Measurements from ENCODE around the gene COL9A3.
"Not testable (repeated sequence)": the region's sequence is repeated elsewhere in the genome, so short reads cannot be mapped to it uniquely, and the experiment has no call there.

Gene COL9A3

DNA sequence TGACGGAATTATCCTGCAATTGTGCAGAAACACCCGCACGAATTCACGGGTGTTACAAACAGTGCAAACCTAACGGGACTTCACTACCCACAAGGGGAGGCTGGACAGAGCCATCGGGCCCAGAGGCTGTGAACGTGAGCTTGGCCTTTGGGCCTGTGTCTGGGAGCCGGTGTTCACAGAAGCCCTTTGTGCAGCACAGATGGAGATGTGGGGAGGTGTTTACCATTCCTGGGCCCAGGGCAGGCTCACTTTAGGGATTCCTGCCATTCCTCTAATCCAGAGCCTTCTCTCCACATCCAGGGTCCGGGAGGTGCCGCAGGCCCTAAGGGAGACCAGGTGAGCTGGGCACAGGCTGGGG is 15.0 kb downstream of the COL9A3 start:
- in situ Hi-C loops (cut with MboI; ENCODE audit: low sequenced_read_pairs), result no loop called here

DNA sequence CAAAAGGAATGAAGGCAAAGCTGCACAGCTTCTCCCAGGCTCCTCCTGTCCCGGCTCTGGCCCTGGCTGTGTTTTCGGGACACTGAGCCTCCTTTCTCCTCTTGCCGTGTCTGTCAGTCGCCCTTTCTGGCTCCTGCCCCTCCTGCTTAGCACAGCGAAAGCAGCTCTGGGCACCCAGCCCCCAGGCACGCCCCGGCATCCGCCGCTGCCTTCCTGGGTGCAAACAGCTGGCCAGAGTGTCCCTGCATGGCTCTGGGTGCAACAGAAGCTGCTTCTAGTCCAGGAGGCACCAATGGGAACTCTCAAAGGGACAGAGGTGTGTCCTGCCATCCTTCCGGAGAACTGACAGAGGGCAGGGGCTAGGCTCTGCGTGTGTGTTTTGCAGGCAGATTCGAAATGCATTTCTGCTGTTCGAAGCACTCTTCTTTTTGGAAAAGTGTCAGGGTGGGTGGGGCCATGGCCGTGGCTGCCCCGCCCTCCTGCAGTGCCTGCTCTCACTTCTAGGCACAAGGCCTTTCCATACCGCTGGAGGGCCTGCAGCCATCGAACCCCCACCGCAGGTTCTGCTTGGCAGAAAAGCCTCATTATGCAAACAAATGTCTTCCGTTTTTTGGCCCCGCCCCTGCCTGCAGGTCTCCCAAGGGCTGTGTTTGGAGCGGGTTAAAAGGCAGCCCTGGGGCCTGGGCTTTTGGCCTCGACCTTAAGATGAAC is 15.5 kb downstream of the COL9A3 start:
- in situ Hi-C loops (cut with MboI; ENCODE audit: low sequenced_read_pairs), result no loop called here

DNA sequence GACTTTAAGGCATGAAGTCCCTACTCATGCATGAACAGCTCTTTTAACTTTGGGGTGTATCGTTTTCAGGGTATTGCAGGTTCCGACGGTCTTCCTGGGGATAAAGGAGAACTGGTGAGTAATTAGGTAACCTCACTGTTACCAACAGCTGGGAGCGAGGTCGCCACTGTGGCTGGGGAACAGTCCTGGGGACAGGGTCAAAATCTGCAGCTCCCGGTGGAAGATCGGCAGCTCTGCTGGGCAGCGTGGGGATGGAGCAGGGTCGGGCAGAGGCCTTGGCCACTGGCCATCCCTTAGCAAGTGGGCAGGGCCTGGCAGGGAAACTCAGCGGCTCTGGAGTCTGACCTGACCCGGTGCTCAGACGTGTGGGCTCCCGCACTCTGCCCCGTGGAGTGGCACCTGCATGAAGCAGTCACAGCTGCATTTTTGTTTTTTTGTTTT is 16.1 kb downstream of the COL9A3 start:
- in situ Hi-C loops (cut with MboI; ENCODE audit: low sequenced_read_pairs), result no loop called here

DNA sequence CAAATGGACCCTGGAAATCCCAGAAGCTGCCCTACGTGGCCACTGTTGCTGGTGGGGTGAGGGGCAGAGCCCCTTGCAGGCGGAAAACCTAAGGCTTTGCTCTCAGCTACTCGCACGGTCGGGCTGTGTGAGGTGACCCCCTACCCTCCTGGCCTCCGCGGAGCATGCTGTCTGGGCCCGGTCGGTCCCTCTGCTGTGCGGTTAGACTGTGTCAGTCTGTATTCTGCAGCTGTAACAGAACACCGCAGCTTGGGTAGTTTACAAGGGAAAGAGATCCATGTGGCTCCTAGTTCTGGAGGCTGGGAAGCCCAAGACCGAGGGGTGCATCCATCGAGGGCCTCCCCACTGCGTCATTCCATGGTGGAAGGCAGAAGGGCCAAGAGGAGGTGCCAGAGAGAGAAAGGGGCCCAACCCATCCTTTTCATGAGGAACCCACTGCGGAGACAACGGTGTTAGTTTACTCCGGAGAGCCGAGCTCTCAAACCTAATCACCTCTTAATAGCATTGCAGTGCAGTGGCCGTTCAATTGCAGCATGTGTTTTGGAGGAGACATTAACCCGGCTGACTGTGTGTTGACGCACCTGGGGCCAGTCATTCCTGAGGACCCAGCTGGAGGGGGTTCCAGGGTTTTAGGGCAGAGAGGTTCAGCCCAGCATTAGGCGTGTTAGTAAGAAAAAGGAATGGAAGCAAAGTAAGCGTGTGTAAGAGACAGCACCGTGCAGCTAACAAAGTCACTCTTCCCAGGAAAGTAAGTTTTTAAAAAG is 18.3 kb downstream of the COL9A3 start:
- in situ Hi-C loops (cut with MboI; ENCODE audit: low sequenced_read_pairs), result no loop called here

DNA sequence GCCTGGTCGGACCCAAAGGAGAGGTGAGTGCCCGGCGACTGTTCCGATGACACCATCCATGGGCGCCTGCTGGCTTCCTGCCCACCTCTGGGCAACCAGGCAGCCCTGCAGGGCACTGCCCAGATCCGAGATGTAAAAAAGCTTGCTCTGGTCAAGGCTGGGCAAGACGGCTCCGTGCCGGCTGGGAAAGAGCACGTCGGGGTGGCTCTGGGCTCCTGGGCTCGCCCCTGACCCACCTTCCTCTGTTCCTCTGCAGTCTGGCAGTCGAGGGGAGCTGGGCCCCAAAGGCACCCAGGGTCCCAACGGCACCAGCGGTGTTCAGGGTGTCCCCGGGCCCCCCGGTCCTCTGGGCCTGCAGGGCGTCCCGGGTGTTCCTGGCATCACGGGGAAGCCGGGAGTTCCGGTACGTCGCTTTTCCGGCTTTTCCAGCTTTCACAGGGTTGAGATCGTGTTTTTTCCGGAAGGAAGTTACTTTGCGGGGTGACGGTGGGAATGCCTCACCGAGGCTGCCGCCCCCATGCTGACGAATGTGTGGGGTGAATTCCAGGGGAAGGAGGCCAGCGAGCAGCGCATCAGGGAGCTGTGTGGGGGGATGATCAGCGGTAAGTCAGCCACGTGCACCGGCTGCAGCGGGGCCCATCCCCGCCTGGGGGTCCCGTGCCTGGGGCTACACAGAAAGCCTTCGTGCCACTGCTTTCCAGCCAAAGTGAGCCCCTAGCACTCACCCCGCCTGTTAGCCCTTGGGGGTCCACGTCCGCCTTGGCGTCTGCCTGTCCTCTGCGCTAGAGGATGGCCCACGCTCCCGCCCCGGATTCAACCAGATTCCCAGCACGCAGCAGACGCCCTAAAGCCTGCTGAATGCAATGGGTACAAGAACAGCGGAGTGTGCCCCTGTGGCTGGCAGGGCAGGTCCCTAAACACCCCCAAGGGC is 19.3 kb downstream of the COL9A3 start:
- in situ Hi-C loops (cut with MboI; ENCODE audit: low sequenced_read_pairs), result no loop called here

DNA sequence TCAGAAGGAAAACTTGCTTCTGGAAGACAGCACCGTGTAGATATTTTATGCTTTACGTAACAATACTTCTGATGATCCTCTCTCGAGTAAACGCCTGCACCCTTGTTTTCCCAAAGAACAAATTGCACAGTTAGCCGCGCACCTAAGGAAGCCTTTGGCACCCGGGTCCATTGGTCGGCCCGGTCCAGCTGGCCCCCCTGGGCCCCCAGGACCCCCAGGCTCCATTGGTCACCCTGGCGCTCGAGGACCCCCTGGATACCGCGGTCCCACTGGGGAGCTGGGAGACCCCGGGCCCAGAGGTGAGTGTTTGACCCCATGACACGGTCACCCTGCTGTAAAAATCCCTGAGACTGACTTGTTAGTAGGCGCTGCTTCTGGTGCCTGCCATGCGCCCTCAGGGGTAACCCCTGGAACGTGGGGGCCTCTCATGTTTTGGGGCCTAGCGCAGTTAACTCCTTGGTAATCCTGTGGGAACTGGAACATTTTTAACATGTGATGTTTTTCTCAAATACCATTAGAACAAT is 20.2 kb downstream of the COL9A3 start:
- in situ Hi-C loops (cut with MboI; ENCODE audit: low sequenced_read_pairs), result no loop called here

DNA sequence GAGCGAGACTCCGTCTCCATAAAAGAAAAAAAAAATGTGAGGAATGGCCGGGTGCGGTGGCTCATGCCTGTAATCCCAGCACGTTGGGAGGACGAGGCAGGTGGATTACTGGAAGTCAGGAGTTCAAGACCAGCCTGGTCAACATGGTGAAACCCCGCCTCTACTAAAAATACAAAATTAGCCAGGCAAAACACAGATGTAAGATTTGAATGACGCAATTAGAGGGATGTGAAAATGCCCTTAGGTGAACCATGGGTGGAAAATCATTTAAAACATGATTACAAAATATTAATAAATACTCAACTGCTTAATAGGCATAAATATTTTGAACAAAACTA is 20.9 kb downstream of the COL9A3 start:
- in situ Hi-C loops (cut with MboI; ENCODE audit: low sequenced_read_pairs), result no loop called here

DNA sequence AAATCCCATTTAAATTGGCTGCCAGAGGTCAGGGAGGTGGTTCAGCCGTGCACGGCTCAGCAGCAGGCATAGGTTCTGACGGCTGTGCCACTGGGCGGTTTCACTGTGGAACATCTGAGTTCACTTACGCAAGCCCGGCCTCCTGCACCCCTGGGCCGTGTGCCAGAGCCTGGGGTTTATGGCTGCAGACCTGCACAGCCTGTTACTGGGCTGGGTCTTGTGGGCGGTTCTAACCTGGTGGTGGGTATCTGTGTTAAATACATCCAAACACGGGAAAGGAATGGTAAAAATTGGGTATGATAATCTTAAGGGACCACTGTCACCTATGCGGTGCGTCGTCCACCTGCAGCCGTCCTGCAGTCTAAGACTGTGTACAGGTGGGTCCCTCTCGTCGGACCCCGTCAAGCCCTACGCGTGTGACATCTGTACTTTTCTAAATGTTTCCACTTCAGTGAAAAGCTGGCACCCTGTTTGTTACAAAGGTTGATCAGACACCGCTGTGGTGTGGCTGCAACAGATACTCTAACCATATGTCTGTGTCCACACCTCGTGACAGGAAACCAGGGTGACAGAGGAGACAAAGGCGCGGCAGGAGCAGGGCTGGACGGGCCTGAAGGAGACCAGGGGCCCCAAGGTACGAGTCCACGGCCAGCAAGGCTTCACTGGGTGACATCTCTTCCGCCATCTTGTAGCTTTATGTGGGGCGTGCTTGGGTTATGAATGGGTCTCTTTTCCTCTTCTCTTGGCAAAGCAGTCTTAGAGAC is 21.5 kb downstream of the COL9A3 start:
- in situ Hi-C loops (cut with MboI; ENCODE audit: low sequenced_read_pairs), result no loop called here

DNA sequence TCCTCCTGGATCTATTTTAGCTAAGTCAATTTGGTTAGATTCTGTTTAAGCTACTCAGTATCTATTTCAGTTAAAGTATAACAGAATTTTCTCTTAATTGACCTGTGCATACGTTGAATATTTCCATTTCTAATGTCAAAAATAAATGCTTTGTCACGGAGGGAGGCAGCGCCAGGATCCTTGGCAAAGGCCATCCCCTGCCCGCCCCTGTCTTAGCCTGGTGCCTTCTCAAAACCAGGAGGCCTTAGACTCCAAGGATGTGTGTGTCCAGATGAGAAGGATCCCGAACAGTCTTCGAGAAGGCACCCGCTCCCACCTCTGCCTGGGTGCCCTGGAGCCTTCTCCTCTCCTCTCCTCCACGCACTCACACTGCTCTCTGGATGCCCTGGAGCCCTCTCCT is 22.4 kb downstream of the COL9A3 start:
- in situ Hi-C loops (cut with MboI; ENCODE audit: low sequenced_read_pairs), result no loop called here

DNA sequence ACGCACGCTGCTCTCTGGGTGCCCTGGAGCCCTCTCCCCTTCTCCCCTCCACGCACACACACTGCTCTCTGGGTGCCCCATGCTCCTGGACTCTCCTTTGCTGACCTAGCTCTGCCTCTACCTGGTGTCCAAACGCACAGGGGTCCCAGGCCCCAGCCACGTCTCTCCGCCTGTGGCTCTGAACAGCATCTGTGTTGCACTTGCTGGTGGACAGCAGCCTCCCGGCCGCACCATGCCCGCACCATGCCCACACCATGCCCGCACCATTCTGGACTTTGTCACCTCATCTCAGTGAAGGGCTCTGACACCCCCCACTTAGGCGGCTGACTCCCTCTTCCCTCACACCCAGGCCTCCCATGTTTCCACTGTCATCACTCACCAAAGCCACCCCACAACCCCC is 23.0 kb downstream of the COL9A3 start:
- in situ Hi-C loops (cut with MboI; ENCODE audit: low sequenced_read_pairs), result no loop called here

DNA sequence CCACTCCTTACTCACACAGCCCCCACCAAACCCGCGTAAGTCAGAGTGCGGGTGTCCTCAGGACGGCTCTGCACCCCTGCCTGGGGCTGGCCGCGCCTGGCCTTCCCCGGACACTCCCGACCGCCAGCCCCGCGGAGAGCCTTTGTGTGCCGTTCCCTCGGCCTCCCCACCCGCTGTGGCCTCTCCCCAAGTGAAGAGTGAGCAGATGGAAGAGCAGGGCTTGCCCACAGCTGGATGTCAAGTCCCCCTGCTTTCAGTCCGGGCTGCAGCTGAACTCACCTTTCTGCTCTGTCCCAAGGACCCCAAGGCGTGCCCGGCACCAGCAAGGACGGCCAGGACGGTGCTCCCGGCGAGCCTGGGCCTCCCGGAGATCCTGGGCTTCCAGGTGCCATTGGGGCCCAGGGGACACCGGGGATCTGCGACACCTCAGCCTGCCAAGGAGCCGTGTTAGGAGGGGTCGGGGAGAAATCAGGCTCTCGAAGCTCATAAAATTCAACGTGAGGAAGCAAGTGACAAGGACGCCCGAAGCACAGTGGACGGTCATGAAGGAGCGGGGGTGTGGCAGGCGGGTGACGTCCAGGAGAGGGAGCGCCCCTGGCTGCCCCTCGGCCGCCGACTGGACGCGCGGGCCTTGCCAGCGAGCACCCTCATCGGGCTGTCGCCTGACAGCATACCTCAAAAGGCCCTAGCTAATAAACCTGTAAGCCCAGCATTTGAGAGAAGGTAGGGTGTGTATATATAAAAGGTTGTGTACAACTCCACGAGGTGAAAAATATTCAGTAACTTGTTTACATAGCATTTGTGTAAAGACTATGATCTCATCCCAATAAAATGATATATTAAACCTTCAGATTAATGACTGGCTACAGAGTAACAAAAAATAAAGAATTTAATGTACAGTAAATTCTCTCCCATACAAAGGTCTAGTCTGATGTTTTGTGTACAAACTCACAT is 23.7 kb downstream of the COL9A3 start:
- in situ Hi-C loops (cut with MboI; ENCODE audit: low sequenced_read_pairs), result no loop called here

DNA sequence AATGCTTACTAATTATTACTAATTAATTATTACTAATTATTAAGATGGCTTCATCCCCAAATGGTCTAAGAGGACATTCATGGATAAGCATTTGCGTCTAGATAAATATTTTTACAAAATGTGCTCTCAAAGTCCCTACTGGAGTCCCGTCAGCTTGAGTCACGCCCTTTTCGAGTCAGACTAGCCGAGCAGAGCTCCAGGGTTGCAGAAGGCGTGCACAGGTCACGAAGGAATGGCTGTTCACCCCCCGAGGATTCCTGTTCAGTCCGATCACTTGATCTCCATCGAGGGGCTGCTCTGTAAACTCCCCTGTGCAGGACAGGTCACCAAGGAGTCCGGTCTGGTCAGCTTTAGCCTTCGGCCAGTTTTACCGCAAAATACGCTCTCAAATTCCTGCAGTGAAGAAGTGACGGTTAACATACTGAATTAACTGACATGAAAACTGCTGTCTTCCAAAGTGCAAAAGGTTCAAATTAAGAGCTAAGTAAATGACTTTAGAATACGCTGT is 24.9 kb downstream of the COL9A3 start:
- in situ Hi-C loops (cut with MboI; ENCODE audit: low sequenced_read_pairs), result no loop called here

DNA sequence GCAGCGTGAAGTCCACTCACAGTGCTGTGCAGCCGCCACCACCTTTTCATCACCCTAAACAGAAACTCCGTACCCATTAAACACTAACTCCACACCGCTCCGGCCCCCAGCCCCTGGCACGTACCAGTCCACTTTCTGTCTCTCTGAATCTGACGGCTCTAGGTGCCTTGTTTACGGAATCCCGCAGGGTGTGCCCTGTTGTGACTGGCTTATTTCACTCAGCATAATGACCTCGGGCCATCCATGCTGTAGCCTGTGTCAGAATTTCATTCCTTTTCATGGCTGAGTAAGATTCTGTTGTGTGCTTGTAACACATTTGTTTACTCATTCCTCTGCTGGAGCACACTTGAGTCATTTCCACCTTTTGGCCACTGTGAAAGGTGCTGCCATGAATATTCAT is 26.8 kb downstream of the COL9A3 start:
- in situ Hi-C loops (cut with MboI; ENCODE audit: low sequenced_read_pairs), result no loop called here

DNA sequence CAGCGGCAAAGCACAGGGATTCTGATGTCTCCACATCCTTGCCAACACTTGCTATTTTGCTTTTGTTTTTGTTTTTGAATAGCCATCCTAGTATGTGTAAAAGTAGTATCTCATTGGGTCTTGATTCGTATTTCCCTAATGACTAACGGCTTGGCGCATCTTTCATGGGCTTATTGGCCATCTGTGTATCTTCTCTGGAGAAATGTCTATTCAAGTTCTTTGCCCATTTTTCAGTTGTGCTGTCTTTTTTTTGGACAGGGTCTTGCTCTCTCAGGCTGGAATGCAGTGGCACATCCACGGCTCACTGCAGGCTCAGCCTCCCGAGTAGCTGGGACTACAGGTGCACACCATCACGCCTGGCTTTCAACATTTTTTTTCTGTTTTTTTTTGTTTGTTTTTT is 27.3 kb downstream of the COL9A3 start:
- in situ Hi-C loops (cut with MboI; ENCODE audit: low sequenced_read_pairs), result no loop called here

DNA sequence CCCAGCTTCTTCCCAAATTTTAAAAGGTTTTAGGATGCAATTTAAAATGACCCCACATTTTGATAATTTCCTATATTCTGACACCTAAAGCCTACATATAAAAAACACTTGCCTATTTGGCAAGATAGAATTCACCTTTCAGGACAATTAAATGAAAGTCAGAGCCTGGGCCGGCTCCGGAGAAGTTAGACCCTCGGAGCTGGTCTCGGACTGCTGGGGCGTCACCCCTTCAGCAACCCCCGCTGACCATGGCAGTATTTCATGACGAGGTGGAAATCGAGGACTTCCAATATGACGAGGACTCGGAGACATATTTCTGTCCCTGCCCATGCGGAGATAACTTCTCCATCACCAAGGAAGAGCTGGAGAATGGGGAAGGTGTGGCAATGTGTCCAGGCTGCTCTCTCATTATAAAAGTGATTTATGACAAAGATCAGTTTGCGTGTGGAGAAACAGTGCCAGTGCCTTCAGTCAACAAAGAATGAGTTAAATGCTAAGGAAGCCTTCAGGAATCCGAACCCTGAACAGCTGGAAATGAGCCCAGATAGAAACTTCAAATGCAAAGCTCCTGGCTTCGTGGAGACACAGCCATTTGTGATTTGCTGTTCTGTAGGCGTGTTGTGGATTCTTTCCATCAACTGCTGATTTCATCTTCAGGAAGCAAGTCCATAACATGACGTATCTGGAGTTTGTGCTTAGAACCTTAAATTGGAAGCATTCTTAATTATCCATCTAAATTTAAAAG is 28.7 kb downstream of the COL9A3 start:
- in situ Hi-C loops (cut with MboI; ENCODE audit: low sequenced_read_pairs), result no loop called here

DNA sequence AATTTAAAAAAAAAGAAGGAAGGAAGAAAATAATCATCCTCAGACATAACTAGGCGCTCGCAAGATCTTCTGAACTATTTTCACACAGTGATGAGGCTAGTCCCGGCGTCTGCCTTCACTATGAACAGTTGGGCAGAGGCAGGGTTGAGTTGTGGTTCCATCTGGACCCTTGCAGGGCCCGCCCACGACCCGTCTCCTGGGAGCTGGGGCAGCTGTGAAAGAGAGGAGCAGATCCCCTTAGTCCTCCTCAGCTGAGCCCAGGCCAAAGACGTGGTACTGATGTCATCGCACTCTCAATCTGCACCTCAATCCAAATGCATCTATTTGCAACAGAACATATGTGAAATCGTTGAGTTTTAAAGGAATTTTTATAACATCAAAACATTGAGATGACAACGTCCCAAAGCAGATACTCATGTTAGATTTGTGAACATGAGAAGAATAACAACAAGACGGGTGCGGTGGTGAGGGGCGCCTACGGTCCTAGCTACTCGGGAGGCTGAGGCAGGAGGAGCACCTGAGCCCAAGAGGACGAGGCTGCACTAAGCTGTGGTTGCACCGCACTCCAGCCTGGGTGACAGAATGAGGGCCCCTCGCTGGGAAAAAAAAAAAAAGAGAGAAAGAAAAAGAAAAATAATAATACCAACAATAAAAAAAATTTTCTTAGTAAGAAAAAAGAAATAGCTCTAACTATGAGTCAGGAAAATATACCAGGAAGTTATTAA is 29.5 kb downstream of the COL9A3 start:
- in situ Hi-C loops (cut with MboI; ENCODE audit: low sequenced_read_pairs), result no loop called here

DNA sequence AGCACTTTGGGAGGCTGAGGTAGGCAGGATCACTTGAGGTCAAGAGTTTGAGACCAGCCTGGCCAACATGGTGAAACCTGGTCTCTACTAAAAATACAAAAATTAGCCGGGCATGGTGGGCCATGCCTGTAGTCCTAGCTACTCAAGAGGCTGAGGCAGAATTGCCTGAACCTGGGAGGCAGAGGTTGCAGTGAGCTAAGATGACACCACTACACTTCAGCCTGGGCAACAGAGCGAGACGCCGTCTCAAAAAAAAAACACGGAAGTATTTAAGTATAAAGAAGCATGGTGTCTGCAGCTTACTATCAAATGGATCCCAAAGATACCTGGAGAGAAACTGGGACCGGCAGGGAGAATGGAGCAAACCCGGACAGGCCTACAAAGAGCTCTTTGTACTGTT is 32.1 kb downstream of the COL9A3 start:
- in situ Hi-C loops (cut with MboI; ENCODE audit: low sequenced_read_pairs), result not testable (repeated sequence)

DNA sequence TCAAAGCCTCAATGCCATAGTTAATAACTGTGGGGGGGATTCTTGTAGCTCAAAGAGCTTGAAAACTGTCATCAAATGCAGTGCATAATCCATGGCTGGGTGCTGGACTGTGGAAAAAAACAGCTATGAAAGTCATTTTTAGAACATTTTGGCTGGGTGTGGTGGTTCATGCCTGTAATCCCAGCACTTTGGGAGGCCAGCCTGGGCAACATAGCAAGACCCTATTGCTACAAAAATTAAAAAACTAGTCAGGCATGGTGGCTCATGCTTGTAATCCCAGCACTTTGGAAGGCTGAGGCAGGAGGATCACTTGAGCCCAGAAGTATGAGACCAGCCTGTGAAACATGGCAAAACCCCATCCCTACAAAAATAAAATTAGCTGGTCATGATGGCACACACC is 32.6 kb downstream of the COL9A3 start:
- in situ Hi-C loops (cut with MboI; ENCODE audit: low sequenced_read_pairs), result no loop called here

Data from HL-60/S4 (cell line).